Hippocampal formation (tissue), 2 donors: ENCODE measurements around the gene TRIP13.
"Not testable (repeated sequence)": the region's sequence is repeated elsewhere in the genome, so short reads cannot be mapped to it uniquely, and the experiment has no call there.

Experiments used
- DNase-seq, 2 donors: peaks; one replicate each; lab custom pipeline; 2025; lab: John Stamatoyannopoulos, UW

The TRIP13 gene, protein sequence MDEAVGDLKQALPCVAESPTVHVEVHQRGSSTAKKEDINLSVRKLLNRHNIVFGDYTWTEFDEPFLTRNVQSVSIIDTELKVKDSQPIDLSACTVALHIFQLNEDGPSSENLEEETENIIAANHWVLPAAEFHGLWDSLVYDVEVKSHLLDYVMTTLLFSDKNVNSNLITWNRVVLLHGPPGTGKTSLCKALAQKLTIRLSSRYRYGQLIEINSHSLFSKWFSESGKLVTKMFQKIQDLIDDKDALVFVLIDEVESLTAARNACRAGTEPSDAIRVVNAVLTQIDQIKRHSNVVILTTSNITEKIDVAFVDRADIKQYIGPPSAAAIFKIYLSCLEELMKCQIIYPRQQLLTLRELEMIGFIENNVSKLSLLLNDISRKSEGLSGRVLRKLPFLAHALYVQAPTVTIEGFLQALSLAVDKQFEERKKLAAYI

DNA sequence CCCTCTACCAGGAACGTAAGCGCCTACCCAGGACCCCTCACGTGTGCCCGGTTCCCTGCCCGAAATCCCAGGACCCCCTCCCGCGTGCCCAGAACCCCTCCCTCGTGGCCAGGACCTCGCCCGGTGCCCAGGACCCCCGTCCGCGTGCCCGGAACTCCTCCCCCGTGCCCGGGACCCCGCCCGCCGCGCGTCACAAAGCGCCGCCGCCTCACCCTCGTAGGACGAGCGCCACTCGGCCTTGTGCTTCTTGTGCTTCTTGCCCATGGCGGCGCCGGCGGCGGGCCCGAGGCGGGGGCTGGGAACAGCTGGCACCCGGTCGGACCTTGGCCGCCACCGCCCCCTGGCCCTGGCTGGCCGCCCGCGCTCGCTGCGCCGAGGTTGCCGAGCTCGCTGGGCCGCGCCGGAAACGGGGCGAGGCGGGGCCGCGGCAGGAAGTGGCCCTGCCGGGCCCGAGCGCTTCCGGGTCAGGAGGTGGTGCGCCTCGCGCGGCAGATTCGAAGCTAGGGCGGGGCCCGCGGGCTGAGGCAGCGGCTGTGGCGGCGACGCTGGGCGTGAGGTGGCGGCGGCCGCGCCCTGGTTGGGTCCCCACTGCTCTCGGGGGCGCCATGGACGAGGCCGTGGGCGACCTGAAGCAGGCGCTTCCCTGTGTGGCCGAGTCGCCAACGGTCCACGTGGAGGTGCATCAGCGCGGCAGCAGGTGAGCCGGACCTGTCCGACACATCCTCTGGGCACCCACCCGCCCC lies at the start of gene TRIP13, which contains the start of gene BRD9:
Gene TRIP13, plus strand, starts transcription at position 491 of the 743 bp plus-strand sequence. Its CDS starts 115 bp downstream, at position 606.
Gene BRD9, minus strand, starts transcription at position 408 of the 743 bp plus-strand sequence. Its CDS starts 144 bp downstream, at position 264.
- DNase-seq = peak; percentile 58 to 76

DNA sequence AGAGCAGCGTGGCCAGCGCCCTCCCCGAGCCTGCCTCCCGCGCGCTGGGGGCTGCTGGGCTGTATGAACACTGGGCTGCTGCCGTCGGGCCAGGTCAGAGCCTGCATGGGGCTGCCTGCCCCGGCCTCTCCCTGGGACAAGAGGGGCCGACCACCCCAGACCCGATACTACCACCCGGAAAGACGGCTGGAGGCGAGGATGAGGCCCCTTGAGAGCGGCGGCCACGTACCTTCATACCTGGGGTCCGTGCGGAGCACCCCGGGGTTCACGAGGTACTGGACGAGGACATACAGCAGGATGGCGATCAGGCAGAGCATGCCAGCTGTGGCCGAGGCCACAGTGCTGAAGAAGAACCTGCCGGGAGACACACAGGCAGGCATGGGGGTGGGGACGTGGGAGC lies 49.3 kb upstream of the TRIP13 start:
- not testable (repeated sequence) for DNase-seq

DNA sequence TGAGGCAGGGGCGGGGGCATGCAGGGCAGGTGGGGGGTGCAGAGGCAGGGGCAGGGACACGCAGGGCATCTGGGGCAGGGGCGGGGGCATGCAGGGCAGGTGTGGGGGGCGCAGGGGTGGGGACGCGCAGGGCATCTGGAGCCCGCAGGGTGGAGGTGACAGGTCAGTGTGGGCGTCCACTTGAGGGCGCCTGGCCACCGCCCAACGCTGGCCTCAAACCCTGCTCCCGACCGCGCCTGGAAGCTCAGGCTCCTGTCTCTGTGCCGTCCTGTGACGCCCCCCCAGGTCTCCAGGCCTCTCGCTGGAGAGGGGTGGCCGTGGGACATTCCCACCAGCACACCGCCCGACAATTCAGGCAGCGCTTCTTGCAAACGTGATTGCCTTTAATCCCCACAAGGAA lies 48.8 kb upstream of the TRIP13 start:
- not testable (repeated sequence) for DNase-seq

DNA sequence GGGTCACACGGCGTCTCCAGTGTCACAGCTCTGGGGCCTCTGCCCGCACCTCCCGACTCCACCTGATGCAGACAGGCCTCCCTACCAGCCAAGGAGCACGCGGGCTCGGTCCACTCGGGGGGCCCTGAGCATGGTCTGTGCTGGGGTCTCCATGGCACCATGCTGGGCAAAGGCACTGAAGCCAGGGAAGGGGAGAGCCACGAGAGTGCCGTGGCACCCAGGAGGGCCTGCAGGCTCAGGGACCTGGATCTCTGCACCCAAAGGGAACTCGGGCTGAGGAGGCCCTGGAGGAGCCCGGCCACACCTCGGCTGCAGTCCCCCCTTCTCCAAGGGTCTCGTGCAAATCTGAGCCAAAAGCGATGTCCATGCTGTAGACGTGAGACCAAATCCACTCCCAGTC lies 48.3 kb upstream of the TRIP13 start:
- DNase-seq = not testable (repeated sequence)

DNA sequence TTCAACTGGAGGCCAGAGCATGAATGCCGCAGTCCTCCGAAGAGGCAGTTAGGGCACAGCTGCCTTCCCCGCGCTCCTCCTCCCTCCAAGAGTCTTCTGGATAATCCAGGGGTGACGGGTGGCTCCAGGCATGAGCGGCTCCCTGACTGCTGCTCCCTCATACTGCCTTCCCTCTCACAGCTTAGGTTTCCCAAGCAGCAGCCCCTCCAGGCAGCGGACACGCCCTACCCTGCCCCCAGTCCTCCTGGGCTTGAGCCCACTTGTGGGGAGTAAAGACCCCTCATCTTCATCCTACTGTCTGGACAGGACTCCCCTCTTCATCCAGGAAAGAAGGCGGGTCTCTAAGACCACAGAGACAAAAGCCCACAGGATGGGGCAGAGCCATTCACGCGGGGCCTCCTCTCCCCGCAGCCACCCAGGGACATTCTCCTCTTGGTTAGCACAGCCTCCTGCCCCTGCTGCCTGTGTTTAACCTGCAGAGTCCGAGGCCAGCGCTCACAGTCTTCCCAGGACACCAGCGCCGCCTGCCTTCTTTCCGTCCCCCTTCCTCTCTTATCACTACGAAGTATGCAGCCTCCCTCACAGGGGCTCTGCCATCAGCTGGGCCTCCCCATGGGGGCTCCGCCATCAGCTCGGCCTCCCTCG lies 47.5 kb upstream of the TRIP13 start:
- DNase-seq = not testable (repeated sequence)

DNA sequence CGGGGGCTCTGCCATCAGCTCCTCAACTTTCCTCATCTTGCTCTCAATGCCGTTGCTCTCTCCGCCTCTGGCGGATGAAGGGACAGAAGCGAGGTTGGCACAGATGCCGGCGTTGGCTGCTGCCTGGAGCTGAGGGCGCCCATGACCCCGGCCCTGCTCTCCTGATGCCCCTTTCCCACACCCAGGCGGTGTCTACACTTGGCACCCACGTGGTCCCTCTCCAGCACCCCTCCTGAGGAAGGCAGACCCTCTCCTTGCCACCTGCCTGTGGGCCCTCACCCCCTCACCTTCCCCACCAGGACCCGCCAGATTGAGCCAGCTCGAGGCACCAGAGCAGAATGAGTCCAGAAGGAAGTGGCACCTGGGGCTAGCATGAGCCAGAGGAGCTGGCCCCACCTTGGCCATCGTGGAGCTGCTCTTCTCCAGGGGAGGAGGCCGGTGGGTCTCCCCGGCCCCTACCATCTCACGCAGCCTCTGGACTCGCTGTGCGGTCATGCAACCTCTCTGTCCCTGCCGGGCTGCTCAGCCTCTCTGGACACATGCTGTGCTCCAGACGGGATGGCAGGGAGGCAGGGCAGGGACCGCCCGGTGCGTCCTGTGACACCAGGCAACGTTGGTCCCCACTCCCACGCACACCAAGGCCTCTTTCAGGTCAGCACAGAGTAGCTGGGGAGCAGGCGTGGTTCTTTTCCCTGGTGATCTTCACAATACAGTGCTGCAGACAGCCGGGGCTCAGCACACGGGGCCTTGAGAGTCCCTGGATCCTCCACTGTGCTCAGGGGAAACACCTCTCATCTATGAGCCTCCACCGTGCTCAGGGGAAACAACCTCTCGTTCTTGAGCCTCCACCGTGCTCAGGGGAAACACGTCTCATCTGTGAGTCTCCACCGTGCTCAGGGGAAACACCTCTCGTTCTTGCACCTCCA lies 46.7 kb upstream of the TRIP13 start:
- not testable (repeated sequence) for DNase-seq

DNA sequence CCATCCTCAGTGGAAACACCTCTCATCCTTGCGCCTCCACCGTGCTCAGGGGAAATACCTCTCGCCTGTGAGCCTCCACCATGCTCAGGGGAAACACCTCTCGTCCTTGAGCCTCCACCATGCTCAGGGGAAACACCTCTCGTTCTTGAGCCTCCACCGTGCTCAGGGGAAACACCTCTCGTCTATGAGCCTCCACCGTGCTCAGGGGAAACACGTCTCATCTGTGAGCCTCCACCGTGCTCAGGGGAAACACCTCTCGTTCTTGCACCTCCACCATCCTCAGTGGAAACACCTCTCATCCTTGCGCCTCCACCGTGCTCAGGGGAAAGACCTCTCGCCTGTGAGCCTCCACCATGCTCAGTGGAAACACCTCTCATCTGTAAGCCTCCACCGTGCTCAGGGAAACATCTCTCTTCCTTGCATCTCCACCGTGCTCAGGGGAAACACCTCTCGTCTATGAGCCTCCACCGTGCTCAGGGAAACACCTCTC lies 46.0 kb upstream of the TRIP13 start:
- not testable (repeated sequence) for DNase-seq

DNA sequence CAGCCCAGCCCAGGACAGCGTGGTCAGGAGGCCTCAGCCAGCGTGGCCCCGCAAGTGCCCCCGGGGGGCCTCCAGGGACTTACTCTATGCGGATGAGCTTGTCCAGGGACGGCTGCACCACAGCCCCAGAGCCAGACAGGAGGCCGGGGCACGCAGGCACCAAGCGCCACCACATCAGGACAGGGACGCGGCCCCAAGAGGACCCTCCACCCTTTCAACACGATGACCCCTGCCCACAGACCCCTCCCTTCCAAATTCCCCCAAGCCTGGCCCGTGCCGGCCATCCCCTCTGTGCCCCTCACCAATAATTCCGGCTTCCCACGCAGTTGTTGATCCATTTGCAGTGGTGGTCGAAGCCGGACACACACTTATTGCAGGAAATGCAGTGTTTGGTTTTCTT lies 45.5 kb upstream of the TRIP13 start:
- DNase-seq = not testable (repeated sequence)

DNA sequence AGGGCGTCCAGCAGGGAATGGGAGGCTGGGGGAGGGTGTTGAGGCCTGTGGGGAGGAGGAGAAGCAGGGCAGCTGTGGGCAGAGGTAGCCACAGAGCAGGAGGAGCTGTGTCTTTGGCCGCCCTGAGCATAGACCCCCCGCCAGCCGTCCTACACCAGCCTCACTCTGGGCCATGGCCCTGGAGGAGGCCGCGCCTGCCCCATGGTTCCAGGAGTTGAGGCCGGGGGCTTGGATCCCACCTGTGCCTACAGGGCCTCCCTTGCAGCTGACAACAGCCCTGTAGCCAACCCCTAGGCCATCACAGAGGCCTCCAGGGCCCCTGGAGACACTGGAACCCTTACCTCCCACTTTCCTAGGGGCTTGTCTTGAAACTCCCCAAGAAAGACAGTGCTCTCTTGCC lies 44.9 kb upstream of the TRIP13 start:
- DNase-seq = not testable (repeated sequence)

DNA sequence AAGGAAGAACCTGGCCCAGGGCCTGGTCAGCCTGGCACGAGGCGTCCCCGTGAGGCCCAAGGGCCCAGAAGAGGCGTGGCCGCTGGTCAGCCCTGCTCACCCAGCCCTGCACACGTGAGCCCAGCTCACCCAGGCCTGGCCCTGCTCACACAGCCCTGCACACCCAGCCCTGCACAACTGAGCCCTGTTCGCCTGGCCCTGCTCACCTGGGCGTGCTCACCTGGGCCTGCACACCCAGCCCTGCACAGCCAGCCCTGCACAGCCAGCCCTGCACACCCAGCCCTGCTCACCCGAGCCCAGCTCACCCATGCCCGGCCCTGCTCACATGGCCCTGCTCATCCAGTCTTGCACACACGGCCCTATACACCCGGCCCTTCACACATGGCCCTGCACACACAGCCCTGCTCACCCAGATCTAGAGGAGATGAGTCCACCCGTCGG lies 44.0 kb upstream of the TRIP13 start:
- no peak for DNase-seq

DNA sequence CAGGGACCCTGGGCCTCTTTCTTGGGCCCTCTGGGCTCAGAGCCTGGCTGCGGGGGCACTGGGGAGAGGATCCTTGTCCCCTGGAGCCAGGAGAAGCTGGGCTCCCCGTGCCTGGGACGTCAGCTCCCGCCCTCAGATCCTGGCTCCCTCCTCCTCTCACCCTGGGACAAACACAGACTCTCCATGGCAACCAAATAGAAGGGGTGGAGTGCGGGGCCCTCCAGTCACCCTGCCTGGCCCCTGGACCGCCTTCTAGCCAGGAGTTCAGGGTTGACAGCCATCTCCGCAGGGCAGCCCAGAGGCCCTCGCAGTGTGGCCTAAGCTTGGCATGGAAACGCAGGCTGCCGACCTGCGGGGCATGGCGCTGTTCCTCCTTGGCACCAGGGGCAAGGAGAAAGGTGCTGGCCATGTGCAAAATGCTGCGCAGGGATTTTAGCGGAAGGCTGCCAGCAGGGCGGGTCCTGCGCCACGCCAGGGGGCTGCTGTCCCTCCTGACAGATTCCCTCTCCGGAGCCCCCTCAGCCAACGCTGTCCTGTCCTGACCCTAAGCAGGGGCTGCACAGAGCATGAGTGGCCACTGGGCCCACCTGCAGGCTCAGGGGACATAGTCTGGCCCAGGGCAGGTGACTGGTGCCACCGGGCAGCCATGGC lies 42.9 kb upstream of the TRIP13 start:
- no peak for DNase-seq

DNA sequence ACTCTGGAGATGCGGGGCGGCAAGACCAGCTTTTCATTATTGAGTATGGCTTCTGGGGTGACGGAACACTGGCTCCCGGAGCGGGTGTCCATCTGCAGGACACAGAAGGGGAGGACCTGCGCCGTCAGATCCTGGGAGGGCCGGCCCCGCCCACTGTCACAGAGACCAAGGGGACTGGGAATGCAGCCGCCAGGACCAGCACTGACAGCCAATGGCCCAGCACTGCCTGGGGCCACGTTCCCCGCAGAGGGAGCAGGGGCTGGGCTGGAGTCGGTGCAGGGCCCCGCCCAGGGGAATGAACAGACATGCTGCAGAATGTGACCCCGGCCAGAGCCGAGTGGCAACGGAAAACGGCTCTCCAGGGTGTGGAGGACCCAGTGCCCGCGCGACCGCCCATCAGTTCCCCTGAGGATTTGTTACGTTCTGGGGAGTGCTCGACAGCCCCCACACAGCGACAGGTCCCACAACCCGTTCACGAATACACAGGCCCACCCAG lies 42.1 kb upstream of the TRIP13 start, which contains the start of gene ZDHHC11:
Gene ZDHHC11, minus strand, starts transcription at position 476 of the 496 bp plus-strand sequence. Its CDS starts 384 bp downstream, at position 92.
- DNase-seq = no peak

DNA sequence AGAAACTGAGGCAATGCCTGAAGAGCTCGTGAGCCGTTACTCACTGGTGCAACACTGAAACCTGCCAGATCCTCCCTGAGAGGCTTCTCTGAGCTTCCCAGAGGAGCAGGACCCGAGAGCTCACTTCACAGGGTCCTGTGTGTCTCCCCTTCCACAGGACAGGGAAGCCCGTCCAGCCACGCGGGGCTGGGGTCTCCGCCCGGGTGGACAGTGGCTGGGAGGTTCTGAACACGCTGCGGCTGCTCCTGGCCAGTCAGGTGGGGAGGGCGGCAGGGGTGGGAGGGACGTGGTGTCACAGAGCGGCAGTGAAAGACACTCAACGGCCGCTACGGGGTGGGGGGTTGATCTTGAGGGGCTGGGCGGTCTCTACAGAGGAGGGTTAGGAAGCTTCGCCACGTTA lies 41.6 kb upstream of the TRIP13 start:
- no peak for DNase-seq

DNA sequence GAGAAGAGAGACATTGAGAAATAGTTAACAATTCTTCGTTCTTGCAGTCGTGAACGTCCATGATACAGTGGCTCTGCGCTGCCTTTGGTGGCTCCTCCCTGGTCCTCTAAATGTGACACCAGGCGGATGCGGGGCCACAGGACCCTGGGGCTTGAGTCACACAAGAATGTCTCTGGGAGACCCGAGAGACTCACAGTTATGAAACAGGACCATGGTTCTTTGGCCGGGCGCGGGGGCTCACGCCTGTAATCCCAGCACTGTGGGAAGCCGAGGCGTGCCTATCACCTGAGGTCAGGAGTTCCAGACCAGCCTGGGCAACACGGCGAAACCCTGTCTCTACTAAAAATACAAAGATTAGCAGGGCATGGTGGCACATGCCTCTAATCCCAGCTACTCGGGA lies 41.1 kb upstream of the TRIP13 start:
- no peak for DNase-seq

DNA sequence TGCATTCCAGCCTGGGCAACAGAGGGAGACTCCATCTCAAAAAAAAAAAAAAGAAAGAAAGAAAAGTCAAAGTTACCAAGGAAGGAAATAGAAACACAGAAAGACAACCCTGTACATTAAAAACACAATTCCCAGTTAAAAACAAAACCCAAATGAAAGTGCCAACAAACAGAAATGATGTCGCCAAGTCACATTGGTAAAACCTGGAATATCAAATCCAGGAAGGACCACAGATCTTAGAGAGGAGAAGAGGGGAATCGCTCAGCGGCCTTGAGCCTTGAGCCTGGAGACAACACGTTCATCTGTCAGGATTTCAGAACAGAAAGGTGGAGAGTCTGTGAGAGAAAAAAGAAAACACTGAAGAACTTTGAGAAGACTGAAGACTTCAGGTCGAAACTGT lies 40.7 kb upstream of the TRIP13 start:
- DNase-seq = no peak

DNA sequence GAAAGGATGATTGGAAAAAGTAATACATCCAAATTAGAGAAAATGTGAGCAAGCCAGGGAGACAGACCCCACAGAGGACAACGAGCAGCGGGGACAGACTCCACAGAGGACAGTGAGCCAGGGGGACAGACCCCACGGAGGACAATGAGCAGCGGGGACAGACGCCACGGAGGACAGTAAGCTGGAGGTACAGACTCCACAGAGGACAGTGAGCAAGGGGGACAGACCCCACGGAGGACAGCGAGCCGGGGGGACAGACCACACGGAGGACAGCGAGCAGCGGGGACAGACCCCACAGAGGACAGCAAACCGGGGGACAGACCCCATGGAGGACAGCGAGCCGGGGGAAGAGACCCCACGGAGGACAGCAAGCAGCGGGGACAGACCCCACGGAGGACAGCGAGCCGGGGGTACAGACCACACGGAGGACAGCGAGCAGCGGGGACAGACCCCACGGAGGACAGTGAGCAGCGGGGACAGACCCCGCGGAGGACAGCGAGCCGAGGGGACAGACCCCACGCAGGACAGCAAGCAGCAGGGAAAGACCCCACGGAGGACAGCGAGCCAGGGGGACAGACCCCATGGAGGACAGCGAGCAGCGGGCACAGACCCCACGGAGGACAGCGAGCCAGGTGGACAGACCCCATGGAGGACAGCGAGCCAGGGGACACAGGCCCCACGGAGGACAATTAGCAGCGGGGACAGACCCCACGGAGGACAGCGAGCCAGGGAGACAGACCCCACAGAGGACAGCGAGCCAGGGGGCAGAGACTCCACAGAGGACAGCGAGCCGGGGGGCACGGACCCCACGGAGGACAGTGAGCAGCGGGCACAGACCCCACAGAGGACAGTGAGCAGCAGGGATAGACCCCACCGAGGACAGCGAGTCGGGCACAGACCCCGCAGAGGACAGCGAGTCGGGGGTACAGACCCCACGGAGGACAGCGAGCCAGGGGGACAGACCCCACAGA lies 40.0 kb upstream of the TRIP13 start:
- DNase-seq = no peak

DNA sequence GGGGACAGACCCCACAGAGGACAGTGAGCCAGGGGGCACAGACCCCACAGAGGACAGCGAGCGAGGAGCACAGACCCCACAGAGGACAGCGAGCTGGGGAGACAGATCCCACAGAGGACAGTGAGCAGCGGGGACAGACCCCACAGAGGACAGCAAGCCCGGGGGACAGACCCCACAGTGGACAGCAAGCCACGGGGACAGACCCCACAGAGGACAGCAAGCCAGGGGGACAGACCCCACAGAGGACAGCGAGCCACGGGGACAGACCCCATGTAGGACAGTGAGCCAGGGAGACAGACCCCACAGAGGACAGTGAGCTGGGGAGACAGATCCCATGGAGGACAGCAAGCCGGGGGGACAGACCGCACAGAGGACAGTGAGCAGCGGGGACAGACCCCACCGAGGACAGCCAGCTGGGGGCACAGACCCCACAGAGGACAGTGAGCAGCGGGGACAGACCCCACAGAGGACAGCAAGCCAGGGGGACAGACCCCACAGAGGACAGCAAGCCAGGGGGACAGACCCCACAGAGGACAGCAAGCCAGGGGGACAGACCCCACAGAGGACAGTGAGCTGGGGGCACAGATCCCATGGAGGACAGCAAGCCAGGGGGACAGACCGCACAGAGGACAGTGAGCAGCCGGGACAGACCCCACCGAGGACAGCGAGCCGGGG lies 39.1 kb upstream of the TRIP13 start:
- DNase-seq = not testable (repeated sequence)

DNA sequence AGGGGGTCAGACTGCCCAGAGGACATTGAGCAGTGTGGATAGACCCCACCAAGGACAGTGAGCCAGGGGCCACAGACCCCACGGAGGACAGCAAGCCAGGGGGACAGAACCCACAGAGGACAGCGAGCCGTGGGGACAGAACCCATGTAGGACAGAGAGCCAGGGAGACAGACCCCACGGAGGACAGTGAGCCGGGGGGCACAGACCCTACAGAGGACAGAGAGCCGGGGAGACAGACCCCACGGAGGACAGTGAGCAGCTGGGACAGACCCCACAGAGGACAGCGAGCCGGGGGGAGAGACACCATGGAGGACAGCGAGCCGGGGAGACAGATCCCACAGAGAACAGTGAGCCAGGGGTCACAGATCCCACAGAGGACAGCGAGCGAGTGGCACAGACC lies 38.5 kb upstream of the TRIP13 start:
- no peak for DNase-seq
